ENCODE measurements around the gene TRAPPC2L.

TRAPPC2L gene

GRCh38 chr16:88910284-88911135, 53.6 kb downstream of the TRAPPC2L start:
- no peak for DNase-seq (ENCODE audit: low read depth)

- no peak for DNase-seq (ENCODE audit: low read depth)
These were observed 54.4 kb downstream of the TRAPPC2L start for GRCh38 chr16:88911136-88911945.

- DNase-seq (ENCODE audit: low read depth) = no peak
These were observed 55.0 kb downstream of the TRAPPC2L start for GRCh38 chr16:88911946-88912310.

Data from activated T-cell treated with anti-CD3 and anti-CD28 coated beads for 48 hours (primary cell).